Fibroblast of pulmonary artery (primary cell): ENCODE results near the gene HLA-A.
A peak's percentile ranks its signal among the peaks of the same experiment; 100 is the strongest.
"Not testable (repeated sequence)": the region's sequence is repeated elsewhere in the genome, so short reads cannot be mapped to it uniquely, and the experiment has no call there.

ENCODE experiments used
- DNase-seq: peaks from one replicate; pipeline ENCODE4 v3.0.0-alpha.2; 2010; ENCODE audit warnings: low read depth
- H3K4me3 ChIP-seq: replicated peaks from 2 replicates; pipeline ENCODE4 v1.5.1; 2011; ENCODE audit warnings: low read depth, mild to moderate bottlenecking, control low read depth, low read length, moderate library complexity
- CTCF ChIP-seq: IDR thresholded peaks from 2 replicates; pipeline ENCODE4 v1.5.1; 2011; ENCODE audit warnings: mild to moderate bottlenecking, control low read depth, low read length, inconsistent platforms; ENCODE audit errors: missing control alignments

The HLA-A gene

GRCh38 chr6:29958921-29959320, 16.6 kb downstream of the HLA-A start:
- H3K4me3 ChIP-seq = no peak overlapping the region
- DNase-seq = no peak
- TF ChIP-seq CTCF = no peak

- no peak overlapping the region for H3K4me3 ChIP-seq
- no peak for DNase-seq
- no peak for TF ChIP-seq CTCF
These were observed 17.1 kb downstream of the HLA-A start for GRCh38 chr6:29959467-29959866.

- DNase-seq = no peak
- no peak for TF ChIP-seq CTCF
- no peak overlapping the region for H3K4me3 ChIP-seq
These were observed 19.6 kb downstream of the HLA-A start for GRCh38 chr6:29961966-29962365.

GRCh38 chr6:29963697-29964096, 21.4 kb downstream of the HLA-A start:
- DNase-seq, H3K4me3 ChIP-seq: not testable (repeated sequence)

GRCh38 chr6:29964518-29964886, 22.2 kb downstream of the HLA-A start:
- TF ChIP-seq CTCF = no peak
- peak overlapping the region; percentile 4 for H3K4me3 ChIP-seq
- DNase-seq = no peak

- TF ChIP-seq CTCF = no peak
- peak overlapping the region; percentile 37 for H3K4me3 ChIP-seq
- DNase-seq = peak; percentile 85
These were observed 22.7 kb downstream of the HLA-A start for GRCh38 chr6:29964887-29965562.

- TF ChIP-seq CTCF = no peak
- H3K4me3 ChIP-seq = peak overlapping the region; percentile 37
- DNase-seq = no peak
These were observed 23.2 kb downstream of the HLA-A start for GRCh38 chr6:29965563-29965872.
